Measurements from ENCODE around the gene SPON1. TPM values are rescaled to one million over a fixed set of nuclear protein-coding genes. Genes with fewer than 3 reads are reported as not detected.

Gene SPON1
- total and polyA plus RNA-seq, 2 of the 8 experiments (the other 6 are each of a cell fraction or from before 2014, with no cell fraction given), result 1.5 to 5.4 TPM

GRCh38 chr11:14262271-14262846 lies 299.8 kb downstream of the SPON1 start (continued):
- TF ChIP-seq RAD21 (IDR thresholded peaks at IDR 0.05 in 1 of 2, conservative IDR thresholded peaks at IDR 0.05 in 1 of 2; ENCODE audit: low read depth in 2 of 2, low read length in 2 of 2) (no peak), ATF2 (IDR thresholded peaks at IDR 0.05; ENCODE audit: low read length) (no peak), FOSL1 (IDR thresholded peaks at IDR 0.05; ENCODE audit: insufficient read depth, low read depth, low read length) (no peak), POLR2A (IDR thresholded peaks at IDR 0.05; ENCODE audit: control extremely low read depth in 1 of 2, low read depth in 2 of 2, low read length in 2 of 2) (peak in 1 of 2 experiments; percentile 58; a peak in 1 of 3 replicates), SIN3A (conservative IDR thresholded peaks at IDR 0.05 in 1 of 2, IDR thresholded peaks at IDR 0.05 in 1 of 2; ENCODE audit: low read depth in 1 of 2, low read length in 2 of 2) (no peak), JUN (IDR thresholded peaks at IDR 0.05; ENCODE audit: low read depth, low read length) (no peak), TAF7 (optimal IDR thresholded peaks at IDR 0.05; ENCODE audit: borderline replicate concordance, low read depth, low read length) (no peak), GABPA (IDR thresholded peaks at IDR 0.05; ENCODE audit: borderline replicate concordance, insufficient read depth, low read length) (no peak), RBBP5 (IDR thresholded peaks at IDR 0.05; ENCODE audit: borderline replicate concordance, low read depth, low read length) (no peak), HDAC6 (IDR thresholded peaks at IDR 0.05; ENCODE audit: low read depth, low read length) (no peak)
